ENCODE results near the gene MMP10. TPM values are rescaled to one million over a fixed set of nuclear protein-coding genes. Genes with fewer than 3 reads are reported as not detected.

MMP10 gene
- total and polyA plus RNA-seq, 2 donors (not counting 1 experiment from before 2014, with no cell fraction given): not detected

DNA sequence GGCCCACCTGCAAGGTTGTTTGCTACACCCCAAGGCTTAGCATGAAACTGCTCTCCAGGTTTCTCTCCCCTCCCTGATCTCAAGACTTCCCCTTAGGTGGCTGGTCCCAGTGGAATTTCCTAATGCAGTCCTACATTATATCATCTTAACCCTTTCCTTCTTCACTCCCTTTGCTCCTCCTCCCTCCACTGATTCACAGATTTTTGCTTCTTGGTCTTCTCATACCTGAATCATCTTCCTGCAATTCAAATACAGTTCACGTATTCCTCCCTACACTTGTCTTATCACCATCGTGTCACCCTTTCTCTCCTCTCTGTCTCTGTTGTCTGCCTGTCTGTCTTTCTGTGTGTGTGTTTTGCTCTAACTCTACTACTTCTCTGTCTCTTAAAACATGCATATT lies 17.0 kb downstream of the MMP10 start:
- H3K27ac ChIP-seq (ENCODE audit: low read length in 2 of 2): no peak overlapping the region
- peaks cover 10% of the 10 kb centered on the region for H3K27me3 Mint-ChIP-seq
- no peaks in the 10 kb centered on the region for H3K36me3 ChIP-seq (replicated peaks in 1 of 2; ENCODE audit: control extremely low read depth in 1 of 2, control insufficient read depth in 1 of 2, extremely low read depth in 1 of 2, insufficient read depth in 2 of 2, low read length in 1 of 2)
- H3K4me3 ChIP-seq (ENCODE audit: control extremely low read depth in 1 of 5, extremely low read depth in 1 of 5, insufficient read depth in 1 of 5, low read depth in 2 of 5, low read length in 4 of 5): no peak overlapping the region
- peaks cover 0 to 4% (median 0%) of the 10 kb centered on the region in 4 experiments for H3K27me3 ChIP-seq (replicated peaks in 1 of 4; ENCODE audit: control extremely low read depth in 1 of 4, control insufficient read depth in 3 of 4, insufficient read depth in 4 of 4, low read length in 3 of 4)
- H3K9ac ChIP-seq (ENCODE audit: low read length): no peak overlapping the region
- ATAC-seq (ENCODE audit: low read depth) (no peak), DNase-seq (no peak)
- no peaks in the 10 kb centered on the region for H3K79me2 ChIP-seq (ENCODE audit: control insufficient read depth, insufficient read depth, low read length)
- ChIA-PET POLR2A (no interaction called here), CTCF (no interaction called here)
- no CpG with 5 or more reads among the region's 2 CpGs for WGBS (ENCODE audit: insufficient coverage)
- no peak overlapping the region for H2AFZ ChIP-seq (ENCODE audit: insufficient read depth, low read depth, low read length, poor library complexity, severe bottlenecking)
- no peaks in the 10 kb centered on the region for H3K9me3 Mint-ChIP-seq (ENCODE audit: insufficient read depth)
- TF ChIP-seq EZH2 (IDR thresholded peaks at IDR 0.05; ENCODE audit: borderline replicate concordance, insufficient read depth, low read depth, low read length, poor library complexity, severe bottlenecking): no peak
- H3K4me1 Mint-ChIP-seq: no peaks in the 10 kb centered on the region
- intact Hi-C loops (cut with micrococcal nuclease): no loop called here
- H4K20me1 ChIP-seq (ENCODE audit: control insufficient read depth, insufficient read depth, low read length, poor library complexity, severe bottlenecking): no peaks in the 10 kb centered on the region
- no peaks in the 10 kb centered on the region for H3K9me3 ChIP-seq (ENCODE audit: control extremely low read depth in 1 of 3, control insufficient read depth in 2 of 3, insufficient read depth in 1 of 3, low read length in 2 of 3)
- H3K4me2 ChIP-seq (replicated peaks; ENCODE audit: low read depth, low read length, poor library complexity, severe bottlenecking): no peak overlapping the region
- H3K27ac Mint-ChIP-seq: no peak overlapping the region
- H3K4me1 ChIP-seq (ENCODE audit: control insufficient read depth in 2 of 2, insufficient read depth in 2 of 2, low read length in 2 of 2): no peaks in the 10 kb centered on the region
- no peak overlapping the region for H3K4me3 Mint-ChIP-seq

GRCh38 chr11:102762361-102762767 lies 18.1 kb downstream of the MMP10 start:
- no peak overlapping the region for H3K4me2 ChIP-seq (replicated peaks; ENCODE audit: low read depth, low read length, poor library complexity, severe bottlenecking)
- H4K20me1 ChIP-seq (ENCODE audit: control insufficient read depth, insufficient read depth, low read length, poor library complexity, severe bottlenecking): no peaks in the 10 kb centered on the region
- H3K4me1 ChIP-seq (ENCODE audit: control insufficient read depth in 2 of 2, insufficient read depth in 2 of 2, low read length in 2 of 2): no peaks in the 10 kb centered on the region
- Mint-ChIP-seq H3K4me3 (no peak overlapping the region), H3K27ac (no peak overlapping the region), H3K27me3 (peaks cover 19% of the 10 kb centered on the region), H3K4me1 (no peaks in the 10 kb centered on the region), H3K9me3 (ENCODE audit: insufficient read depth) (no peaks in the 10 kb centered on the region)
- H3K36me3 ChIP-seq (replicated peaks in 1 of 2; ENCODE audit: control extremely low read depth in 1 of 2, control insufficient read depth in 1 of 2, extremely low read depth in 1 of 2, insufficient read depth in 2 of 2, low read length in 1 of 2): no peaks in the 10 kb centered on the region
- H3K27me3 ChIP-seq (replicated peaks in 1 of 4; ENCODE audit: control extremely low read depth in 1 of 4, control insufficient read depth in 3 of 4, insufficient read depth in 4 of 4, low read length in 3 of 4): peaks cover 0 to 2% (median 0%) of the 10 kb centered on the region in 4 experiments
- no peak overlapping the region for H3K9ac ChIP-seq (ENCODE audit: low read length)
- no peaks in the 10 kb centered on the region for H3K9me3 ChIP-seq (ENCODE audit: control extremely low read depth in 1 of 3, control insufficient read depth in 2 of 3, insufficient read depth in 1 of 3, low read length in 2 of 3)
- intact Hi-C loops (cut with micrococcal nuclease): no loop called here
- H3K79me2 ChIP-seq (ENCODE audit: control insufficient read depth, insufficient read depth, low read length): no peaks in the 10 kb centered on the region
- no peak for ATAC-seq (ENCODE audit: low read depth)
- no peak overlapping the region for H2AFZ ChIP-seq (ENCODE audit: insufficient read depth, low read depth, low read length, poor library complexity, severe bottlenecking)
- H3K4me3 ChIP-seq (ENCODE audit: control extremely low read depth in 1 of 5, extremely low read depth in 1 of 5, insufficient read depth in 1 of 5, low read depth in 2 of 5, low read length in 4 of 5): no peak overlapping the region
- CTCF ChIA-PET: no interaction called here
- POLR2A ChIA-PET: no interaction called here
- no peak overlapping the region for H3K27ac ChIP-seq (ENCODE audit: low read length in 2 of 2)
- no peak for DNase-seq
- TF ChIP-seq CTCF (IDR thresholded peaks at IDR 0.05): no peak
- no peak for TF ChIP-seq EZH2 (IDR thresholded peaks at IDR 0.05; ENCODE audit: borderline replicate concordance, insufficient read depth, low read depth, low read length, poor library complexity, severe bottlenecking)
- WGBS (ENCODE audit: insufficient coverage): no CpG with 5 or more reads among the region's 2 CpGs

All from B cell (primary cell).